HL-60 (cell line): Measurements from ENCODE around the gene HYDIN.
A peak's percentile ranks its signal among the peaks of the same experiment; 100 is the strongest.

Source experiments
- DNase-seq, 2 experiments: peaks; one replicate each; pipeline ENCODE4 v3.0.0-alpha.2; 2010 to 2020; ENCODE audit warnings: low read depth in 1 of 2, low spot score in 1 of 2
- H3K27ac ChIP-seq: fragments of 250-450 bp; sonication (Bioruptor Pico); replicated peaks from 2 replicates; pipeline ENCODE4 v1.5.1; 2020; ENCODE audit warnings: mild to moderate bottlenecking, moderate library complexity
- H3K27me3 ChIP-seq: fragments of 250-450 bp; sonication (Bioruptor Pico); 2 replicates; pipeline ENCODE4 v1.5.1; 2021; ENCODE audit warnings: mild to moderate bottlenecking, moderate library complexity; ENCODE audit not compliant: insufficient read depth, poor library complexity, severe bottlenecking
- H3K4me3 ChIP-seq: replicated peaks from 2 replicates; pipeline ENCODE4 v1.5.1; 2011; ENCODE audit warnings: mild to moderate bottlenecking, control low read depth, low read length; ENCODE audit not compliant: insufficient read depth
- CTCF ChIP-seq: IDR thresholded peaks from one replicate; pipeline ENCODE4 v1.5.1; 2011; ENCODE audit warnings: low read length, control low read depth, inconsistent platforms; ENCODE audit not compliant: insufficient read depth
- GABPA ChIP-seq: IDR thresholded peaks from 2 replicates; pipeline ENCODE4 v1.6.1; 2012; ENCODE audit warnings: low read depth
- POLR2AphosphoS5 ChIP-seq: IDR thresholded peaks from 2 replicates; pipeline ENCODE4 v1.6.1; 2012; ENCODE audit warnings: low read depth
- REST ChIP-seq: IDR thresholded peaks from 2 replicates; pipeline ENCODE4 v1.6.1; 2012; ENCODE audit warnings: low read depth; ENCODE audit not compliant: insufficient replicate concordance
- SPI1 ChIP-seq: IDR thresholded peaks from 2 replicates; pipeline ENCODE4 v1.6.1; 2012; ENCODE audit warnings: low read depth, mild to moderate bottlenecking, borderline replicate concordance

HYDIN gene

GRCh38 chr16:70770626-70771552 lies 459.6 kb downstream of the HYDIN start:
- Histone ChIP-seq H3K27me3 (no peaks in the 10 kb centered on the region), H3K27ac (no peak overlapping the region), H3K4me3 (no peak overlapping the region)
- peak; percentile 82 for TF ChIP-seq CTCF
- no peak for TF ChIP-seq POLR2AphosphoS5
- peak in 1 of 2 experiments; percentile 56 for DNase-seq

- no peak for TF ChIP-seq GABPA
- no peak for TF ChIP-seq REST
- no peak for TF ChIP-seq POLR2AphosphoS5
- TF ChIP-seq SPI1 = no peak
- no peak for TF ChIP-seq CTCF
- Histone ChIP-seq H3K27me3 (no peaks in the 10 kb centered on the region), H3K4me3 (no peak overlapping the region), H3K27ac (no peak overlapping the region)
- no peak for DNase-seq
These were observed 460.3 kb downstream of the HYDIN start for GRCh38 chr16:70770291-70770625.

- Histone ChIP-seq H3K4me3 (no peak overlapping the region), H3K27me3 (no peaks in the 10 kb centered on the region), H3K27ac (no peak overlapping the region)
- TF ChIP-seq GABPA = no peak
- TF ChIP-seq CTCF = no peak
- no peak for TF ChIP-seq SPI1
- TF ChIP-seq REST = no peak
- no peak for DNase-seq
These were observed 460.8 kb downstream of the HYDIN start for GRCh38 chr16:70769761-70770160.

- TF ChIP-seq CTCF (no peak), POLR2AphosphoS5 (no peak), GABPA (no peak)
- no peak overlapping the region for H3K4me3 ChIP-seq
- DNase-seq = no peak
- H3K27me3 ChIP-seq = no peaks in the 10 kb centered on the region
- no peak overlapping the region for H3K27ac ChIP-seq
These were observed 461.4 kb downstream of the HYDIN start for GRCh38 chr16:70769131-70769530.
